Stromal cell of bone marrow (primary cell): Measurements from ENCODE around the gene TBX21.
"Not testable (repeated sequence)": the region's sequence is repeated elsewhere in the genome, so short reads cannot be mapped to it uniquely, and the experiment has no call there.

ENCODE experiments used
- DNase-seq: peaks from one replicate; pipeline ENCODE4 v3.0.0-alpha.2; 2012; ENCODE audit warnings: low read depth

TBX21 gene

GRCh38 chr17:47773649-47774048 is 40.6 kb downstream of the TBX21 start:
- DNase-seq: not testable (repeated sequence)

DNA sequence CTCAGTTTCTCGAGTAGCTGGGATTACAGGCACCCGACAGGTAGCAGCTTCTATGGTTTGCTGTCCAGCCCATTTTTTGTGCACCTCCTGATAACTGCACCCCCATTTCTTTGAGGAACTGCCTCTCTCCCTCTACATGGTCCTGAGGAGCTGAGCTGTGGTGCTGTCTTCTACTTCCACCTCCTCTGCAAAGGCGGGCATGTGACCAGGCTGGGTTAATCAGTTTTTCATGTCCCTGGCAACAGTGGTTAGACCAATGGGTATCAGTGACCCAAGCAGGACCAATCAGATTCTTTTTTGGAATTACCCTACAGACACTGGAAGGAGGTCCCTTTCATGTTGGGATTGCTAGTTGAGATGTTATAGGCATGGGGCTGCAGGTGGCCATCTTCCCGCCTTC is 41.3 kb downstream of the TBX21 start:
- DNase-seq: no peak

DNA sequence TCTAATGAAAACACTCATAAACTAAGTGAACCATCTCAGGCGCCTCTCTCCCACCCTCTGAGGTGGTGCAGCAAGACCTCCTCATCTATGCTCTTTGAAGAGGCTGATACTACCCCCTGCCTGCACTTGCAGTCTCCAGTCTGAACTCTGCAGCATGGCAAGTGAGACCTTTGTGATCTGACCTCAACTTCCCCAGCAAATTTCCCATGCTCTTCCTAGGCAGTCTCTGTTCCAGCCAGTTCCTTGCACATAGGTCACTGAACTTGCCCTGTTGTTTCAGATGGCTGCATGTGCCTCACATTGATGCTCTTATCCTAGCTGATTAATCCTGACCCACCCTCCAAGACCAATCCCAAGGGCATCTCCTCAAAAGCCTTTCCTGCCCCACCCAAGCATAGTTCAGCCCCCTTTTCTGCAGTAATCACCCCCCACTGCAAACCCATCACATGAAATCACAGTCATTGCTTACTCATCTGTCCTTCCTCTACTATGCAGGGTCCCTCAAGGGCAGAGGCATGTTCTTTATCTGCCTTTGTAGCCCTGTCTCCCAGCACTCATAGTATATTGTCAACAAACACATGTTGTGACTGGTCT is 42.0 kb downstream of the TBX21 start:
- DNase-seq: no peak

GRCh38 chr17:47776330-47777197 is 43.5 kb downstream of the TBX21 start:
- peak; percentile 28 for DNase-seq

- DNase-seq: no peak
Measured at GRCh38 chr17:47778184-47778635, 45.2 kb downstream of the TBX21 start.

- DNase-seq: no peak
Measured at GRCh38 chr17:47781397-47781796, 48.4 kb downstream of the TBX21 start.

- DNase-seq: no peak
Measured at GRCh38 chr17:47785538-47786123, 52.6 kb downstream of the TBX21 start.

DNA sequence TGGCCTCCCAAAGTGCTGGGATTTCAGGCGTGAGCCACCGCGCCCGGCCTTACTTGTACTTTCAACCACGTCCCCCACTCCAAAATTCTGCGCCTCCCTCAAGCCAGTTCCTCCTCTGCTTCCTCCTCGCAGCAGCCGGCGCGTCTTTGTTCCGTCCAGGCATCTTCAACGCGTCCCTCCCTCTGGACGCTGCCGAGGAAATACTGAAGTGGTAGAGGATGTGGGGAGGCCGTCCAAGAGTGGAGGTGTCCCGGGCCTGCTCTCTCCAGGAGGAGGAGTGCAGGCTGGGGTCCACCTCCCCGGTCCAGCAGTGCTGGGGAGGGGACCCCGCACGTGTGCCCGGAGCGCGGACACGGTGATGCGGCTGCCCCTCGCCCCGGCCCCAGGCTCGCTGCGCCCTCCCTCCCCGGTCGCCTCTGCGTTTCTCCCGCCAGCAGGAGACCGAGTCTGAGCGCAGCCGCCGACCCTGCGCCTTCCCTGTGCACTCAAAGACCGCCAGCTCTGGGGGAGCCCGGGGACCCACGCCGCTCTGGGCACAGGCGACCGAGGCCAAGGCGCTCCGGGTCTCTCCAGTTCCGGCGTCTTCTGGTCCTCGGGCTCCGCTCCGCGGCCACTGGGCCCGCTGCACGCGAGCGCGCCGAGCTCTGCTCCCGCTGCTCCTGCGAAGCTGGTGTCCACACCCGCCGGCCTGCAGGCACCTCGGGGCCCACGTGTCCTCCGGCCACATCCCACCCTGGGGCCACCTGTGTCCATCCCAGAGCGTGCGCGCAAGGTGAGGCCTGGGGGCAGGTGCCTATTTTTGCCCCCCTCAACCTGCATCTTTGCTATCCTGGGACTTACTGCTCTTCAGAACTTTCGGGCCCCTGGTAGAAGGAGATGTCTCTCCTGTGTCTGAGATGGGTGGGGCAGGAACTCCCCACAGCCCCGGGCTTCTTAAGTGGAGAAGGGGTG is 56.9 kb downstream of the TBX21 start:
- no peak for DNase-seq

DNA sequence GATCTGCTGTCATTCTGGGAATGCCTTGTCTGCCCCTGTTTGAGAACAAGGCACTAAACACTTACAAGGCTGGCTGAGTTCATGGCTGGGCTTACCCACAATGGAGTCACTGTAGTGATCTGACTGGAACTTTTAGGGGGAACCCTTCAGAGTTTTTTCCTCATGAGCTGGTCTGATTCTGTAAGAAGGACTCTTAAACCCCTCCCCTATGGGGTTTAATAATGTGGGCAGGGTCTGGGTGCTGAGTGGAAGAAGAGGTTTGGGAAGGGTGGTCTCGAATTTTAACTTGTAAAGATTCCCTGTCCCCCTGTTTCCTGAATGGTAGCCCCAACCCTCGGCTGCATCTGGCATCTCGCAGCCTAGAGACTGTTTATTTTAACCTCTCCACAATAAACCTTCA is 58.0 kb downstream of the TBX21 start:
- no peak for DNase-seq

DNA sequence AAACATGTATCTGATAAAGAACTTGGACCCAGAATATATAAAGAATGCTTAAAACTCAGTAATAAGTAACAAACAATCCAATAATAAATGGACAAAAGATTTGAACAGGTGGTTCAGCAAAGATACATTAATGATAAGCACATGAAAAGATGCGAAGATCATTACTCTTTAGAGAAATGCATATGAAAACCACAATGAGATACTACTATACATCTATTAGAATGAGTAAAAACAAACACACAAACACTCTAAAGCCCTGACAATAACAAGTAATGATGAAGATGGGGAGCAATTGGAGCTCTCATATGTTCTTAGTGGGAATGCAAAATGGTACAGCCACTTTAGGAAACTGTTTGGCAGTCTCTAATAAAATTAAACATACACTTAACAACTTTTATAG is 59.4 kb downstream of the TBX21 start:
- DNase-seq: no peak

GRCh38 chr17:47792979-47793378 is 59.9 kb downstream of the TBX21 start:
- no peak for DNase-seq
